GM18511 (cell line): ENCODE results near the gene APOO.

Source experiments
- ATAC-seq: cut with Tn5 transposase; IDR thresholded peaks from one replicate; pipeline ENCODE4 v1.9.1; 2021; ENCODE audit warnings: mild to moderate bottlenecking, moderate library complexity; ENCODE audit not compliant: unreplicated experiment

The APOO gene

DNA sequence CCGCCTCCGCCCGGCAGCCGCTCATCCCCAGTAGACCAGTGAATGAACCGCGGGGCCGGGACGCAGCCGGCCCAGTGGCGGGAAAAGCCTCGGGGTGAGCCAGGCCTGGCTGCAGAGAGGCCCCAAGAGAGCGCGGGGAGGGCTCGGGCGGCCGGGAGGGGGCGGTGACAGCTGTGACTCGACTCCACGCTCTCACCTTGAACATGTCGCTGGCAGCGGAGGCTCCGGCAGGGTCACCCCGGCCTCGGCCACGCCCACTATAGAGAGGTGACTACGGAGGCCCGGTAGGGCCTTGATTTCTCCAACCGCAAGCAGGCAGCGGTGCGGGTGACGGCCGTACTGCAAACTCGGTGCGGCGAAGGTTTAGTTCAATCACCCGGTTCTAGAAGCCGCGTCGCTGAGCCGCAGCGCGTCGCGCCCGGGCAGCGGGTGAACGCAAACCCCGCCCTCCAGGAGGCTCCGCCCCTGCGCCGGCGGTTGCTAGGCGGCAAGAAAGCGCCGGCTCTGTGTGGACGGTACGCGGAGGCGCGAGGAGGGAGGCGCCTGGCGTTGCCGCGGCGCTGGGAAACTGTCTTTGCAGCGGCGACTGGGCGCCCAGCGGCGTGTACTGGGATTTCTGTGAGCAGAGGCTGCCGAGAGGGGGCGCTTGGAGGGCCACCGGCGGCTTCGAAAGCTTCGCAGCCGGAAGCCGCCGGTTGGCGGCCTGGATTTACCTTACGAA, at the start of gene APOO, which contains the start of gene CXorf58:
TSS of gene APOO (minus strand) at position 441 of the 721 bp plus-strand sequence. CDS start at position 205, 236 bp downstream.
TSS of gene CXorf58 (plus strand) at position 509 of the 721 bp plus-strand sequence. CDS start 2,297 bp downstream, outside the sequence.
- peak; percentile 92 for ATAC-seq

DNA sequence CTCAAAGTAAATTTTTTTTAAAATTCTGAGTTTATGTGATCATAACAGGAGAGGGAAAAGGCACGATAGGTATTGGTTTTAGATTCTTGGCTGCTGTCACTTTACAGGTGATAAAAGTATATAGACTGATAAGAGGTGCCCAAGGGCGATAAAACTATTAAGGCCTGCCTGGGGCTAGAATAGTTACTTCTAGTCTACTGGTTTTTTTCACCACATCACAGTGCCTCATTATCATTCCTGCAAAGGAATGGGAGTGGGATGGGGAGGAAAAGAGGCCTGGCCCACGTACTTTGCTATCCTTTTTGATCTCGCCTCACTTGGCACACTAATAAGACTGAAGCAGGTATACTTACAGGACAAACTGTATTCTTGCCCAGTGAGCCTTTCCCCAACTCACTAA, 46.7 kb upstream of the APOO start:
- no peak for ATAC-seq

DNA sequence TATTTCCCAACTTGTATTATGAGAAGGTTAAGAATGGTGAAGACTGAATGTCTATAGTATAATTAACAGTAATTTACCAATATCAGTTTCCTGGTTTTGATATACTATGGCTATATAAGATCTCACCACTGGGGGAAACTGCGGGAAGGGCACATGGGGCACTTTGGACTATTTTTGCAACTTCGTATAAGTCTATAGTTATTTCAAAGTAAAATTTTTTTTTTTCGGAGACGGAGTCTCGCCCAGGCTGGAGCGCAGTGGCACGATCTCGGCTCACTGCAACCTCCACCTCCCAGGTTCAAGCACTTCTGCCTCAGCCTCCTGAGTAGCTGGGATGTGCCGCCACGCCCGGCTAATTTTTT, 46.2 kb upstream of the APOO start:
- ATAC-seq: no peak

DNA sequence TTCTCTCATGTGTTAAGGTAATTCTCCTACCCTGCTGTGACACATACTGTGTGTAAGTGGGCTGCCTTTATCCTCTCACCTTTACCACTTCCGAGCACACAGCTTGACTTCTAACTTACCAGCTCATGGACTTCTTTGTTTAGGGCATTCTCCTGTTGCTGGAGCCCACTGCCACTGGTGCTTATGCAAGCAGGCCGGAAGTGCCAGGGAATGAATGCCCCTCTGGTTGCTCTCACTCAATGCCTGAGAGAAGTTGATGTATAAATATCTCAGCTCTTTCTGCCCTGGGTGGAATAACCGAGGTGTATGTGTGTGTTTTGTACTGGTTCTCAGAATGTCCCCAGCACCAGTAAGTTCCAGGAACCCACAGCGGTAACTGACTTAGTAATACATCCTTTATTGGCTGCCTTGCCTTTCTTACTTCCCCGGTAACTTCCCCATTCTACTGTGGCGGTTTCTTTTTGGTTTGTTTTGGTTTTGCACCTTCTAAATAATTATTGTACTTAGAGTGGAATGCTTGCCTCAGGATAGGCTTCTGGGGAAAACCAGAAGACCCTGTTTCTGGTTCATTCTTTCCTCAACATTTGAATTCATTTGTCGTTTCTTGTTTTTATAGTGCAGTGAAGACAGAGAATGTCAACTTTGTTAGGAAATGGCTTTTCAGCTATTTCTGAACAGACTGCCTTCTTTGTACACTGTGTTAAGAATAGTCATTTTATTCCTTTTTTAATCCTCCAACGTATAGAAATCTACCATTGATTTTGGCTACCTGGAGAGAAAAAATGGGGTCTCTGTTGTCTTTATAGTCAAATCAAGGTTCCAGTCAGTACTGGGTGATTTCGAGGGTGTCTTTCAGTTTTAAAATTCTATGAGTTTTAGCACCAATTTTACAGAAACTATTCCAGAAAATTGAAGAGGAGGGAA, 45.5 kb upstream of the APOO start:
- ATAC-seq: peak; percentile 95

DNA sequence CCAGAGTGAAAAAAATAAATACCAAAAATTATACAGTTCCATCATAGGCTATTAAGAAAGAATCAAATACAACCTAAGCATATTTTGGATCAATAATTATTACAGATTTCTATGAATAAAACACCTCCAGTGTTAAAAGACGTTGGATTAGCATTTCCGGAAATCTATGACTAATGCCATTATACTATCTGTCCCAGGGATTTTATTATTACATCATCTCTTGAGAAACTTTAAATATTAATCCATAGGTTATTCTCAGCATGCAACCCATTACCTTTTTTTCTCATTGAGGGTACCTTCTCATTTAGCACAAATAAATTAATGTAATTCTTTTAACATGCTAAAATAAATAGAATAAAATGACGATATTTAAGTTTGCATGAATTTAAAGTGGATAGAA, 44.7 kb upstream of the APOO start:
- no peak for ATAC-seq

DNA sequence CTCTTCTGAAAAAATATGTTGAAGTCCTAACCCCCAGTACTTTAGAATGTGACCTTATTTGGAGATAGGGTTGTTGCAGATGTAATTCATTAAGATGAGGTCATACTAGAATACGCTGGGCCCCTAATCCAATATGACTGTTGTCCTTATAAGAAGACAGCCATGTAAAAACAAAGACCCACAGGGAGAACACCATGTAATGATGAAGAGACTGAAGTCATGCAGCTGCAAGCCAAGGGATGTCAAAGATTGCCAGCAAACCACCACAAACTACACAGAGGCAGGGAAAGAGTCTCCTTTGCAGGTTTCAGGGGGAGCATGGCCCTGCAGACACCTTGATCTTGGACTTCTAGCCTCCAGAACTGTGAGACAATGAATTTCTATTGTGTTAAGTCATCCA, 37.5 kb upstream of the APOO start:
- no peak for ATAC-seq

DNA sequence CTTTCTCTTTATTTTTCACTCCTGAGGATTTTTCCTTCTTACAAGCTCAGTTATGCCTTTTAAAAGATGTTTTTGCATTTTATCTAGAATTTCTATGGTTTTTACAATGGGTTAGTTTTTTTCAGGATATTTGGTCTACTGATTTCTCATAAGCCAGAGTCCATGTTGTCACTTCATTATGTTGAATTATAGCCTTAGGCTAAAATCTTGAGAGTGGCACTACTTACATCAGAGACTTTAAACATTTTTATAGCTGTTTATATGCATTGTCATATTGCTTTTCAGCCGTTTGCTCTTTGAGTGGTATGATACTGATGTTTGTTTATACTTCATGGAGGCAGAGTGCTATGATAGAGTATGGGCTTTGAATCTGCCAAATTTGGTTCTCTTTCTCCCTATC, 36.5 kb upstream of the APOO start:
- ATAC-seq: no peak

DNA sequence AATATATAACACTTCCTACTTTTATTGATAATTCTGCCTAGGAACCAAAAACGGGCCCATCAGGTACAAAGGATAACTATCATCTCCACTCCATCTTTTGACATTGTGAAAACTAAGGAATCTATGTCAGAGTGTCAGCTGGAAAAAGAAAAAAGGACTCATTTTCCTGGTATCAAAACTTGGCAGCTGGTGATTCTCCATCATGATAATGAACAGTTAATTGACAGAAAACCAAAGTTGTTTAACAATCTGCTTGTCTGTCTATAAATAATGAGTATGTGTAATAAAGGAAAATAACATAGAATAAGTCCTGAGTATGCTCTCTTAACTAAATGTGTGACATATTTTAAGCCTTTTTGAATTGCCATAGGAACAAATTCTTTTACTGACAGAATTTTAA, 31.5 kb upstream of the APOO start:
- ATAC-seq: no peak

DNA sequence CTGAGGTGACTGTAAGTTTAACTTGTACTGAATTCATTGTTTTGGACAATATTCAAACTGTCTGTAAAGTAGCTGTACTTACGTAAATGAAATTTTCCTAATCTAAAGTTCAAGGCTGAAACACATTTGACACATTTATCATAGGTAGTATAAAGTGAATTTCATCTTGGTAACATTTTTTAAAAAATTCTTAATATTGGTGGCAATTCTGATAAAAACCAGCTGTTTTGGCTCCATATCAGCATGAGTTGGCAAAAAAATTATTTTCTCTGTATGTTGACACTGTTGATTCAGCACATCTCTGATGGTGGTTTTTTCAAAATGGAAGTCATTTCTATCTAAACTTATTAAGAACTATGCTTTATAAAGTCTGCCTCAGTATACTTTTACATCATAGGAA, 31.0 kb upstream of the APOO start:
- ATAC-seq: no peak

DNA sequence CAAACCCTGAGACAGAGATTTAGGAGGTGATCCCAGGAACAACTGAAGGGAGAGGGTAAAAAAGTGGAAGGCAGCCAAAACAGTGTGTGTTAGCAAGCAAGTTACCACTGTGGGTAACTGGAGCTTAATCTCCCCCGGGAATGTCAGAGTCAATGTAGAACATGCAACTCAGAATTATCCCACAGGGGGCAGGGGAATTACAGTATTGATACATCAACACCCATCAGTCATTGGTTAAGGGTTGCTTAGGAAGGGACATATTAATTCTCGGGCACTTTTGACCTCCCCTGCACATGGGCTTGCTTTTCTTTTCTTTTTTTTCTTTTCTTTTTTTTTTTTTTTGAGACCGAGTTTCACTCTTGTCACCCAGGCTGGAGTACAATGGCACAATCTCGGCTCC, 29.4 kb upstream of the APOO start:
- ATAC-seq: no peak

DNA sequence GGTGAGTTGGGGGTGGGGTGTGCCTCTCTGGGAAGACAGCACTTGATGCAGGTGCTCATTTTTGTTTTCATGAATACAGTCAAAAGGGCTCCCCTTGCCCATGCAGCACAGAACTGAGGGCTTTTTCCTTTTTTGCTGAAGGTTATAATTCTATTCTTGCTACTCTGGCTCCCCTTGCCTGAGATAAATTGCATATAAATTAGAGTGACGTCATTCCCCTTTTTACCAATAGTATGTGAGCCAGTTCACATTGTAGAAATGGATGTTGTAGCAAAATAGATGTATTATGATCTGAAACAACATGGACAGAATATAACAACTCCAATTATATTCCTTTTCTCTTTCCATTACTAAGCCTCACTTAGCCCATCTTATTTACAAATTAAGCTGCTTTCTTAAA, 28.4 kb upstream of the APOO start:
- no peak for ATAC-seq

DNA sequence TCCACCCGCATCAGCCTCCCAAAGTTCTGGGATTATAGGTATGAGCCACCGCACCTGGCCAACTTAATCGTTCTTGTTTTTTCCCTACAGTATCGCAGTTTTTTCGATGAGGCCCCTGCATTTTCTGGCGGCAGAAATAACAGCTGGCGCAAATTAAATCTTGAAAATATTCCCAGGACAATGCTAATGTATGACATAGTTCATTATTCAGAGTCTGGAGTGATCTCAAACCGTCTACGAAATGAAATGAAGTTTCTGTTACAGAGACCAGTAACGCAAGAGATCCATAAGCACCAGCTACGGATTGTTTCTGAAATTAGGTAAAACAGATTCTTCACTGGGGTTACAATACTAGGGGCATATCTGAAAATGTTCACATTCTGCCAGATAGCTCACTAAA, 27.4 kb upstream of the APOO start:
- ATAC-seq: no peak

DNA sequence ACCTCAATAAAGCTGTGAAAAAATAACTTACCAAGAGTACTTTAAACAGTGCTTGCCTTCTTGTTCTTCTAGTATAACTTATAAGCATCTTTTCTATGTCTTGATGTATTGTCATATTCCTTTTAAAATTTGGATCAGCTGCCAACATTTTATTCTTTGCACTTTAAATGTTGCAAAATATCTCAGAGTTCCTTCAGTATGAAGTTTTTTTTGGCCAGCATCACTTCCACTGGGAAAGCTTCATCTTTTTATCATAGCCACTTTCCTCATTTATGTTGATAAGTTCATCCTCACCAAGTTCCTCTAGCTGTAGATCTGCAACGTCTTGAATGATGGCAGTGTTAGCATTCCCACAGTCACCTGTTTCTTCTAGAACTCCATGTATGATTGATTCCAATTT, 24.3 kb upstream of the APOO start:
- no peak for ATAC-seq

DNA sequence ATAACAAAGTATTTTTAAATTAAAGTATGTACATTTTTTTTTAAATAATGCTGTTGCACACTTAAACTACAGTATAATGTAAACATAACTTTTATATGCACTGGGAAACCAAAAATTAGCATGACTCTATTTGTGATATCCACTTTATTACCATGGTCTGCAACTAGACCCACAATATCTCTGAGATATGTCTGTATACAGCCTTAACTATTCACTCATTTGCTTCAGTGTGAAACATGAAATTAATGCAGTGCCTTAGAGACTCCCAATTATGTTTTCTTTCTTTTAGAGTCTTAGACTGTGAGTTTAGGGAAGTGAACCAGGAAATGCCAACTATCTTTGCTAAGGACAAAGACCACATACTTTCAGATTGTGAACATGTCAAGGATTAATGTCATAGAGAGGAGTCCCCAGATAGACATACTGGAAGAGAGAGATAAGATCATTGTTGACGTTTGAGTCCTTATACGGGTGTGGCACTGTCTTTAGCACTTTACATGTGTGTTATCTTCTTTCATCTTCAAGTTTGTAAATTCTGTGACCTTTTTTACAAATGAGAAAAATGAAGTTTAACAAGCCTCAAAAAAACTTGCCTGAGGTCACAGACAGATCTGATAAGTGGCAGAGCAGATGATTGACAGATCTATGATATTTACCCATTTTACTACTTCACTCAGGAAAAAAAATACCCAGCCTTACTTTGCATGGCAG, 23.3 kb upstream of the APOO start:
- no peak for ATAC-seq

DNA sequence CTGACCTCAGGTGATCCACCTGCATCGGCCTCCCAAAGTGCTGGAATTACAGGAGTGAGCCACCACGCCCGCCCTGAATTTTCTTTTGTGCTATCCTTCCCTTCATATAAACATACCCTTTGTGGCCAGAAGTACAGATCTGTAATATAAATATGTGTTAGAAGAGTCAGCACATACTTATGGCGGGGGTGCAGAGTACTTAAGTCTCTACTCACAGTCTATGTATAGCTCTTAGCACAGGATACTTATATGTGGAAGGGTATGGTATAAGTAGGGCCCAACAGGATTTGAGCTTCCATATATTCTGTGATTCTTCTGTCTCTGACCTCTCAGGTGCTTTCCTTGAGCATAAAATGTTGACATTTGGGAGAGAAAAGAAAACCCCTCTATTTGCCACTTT, 18.3 kb upstream of the APOO start:
- ATAC-seq: no peak

DNA sequence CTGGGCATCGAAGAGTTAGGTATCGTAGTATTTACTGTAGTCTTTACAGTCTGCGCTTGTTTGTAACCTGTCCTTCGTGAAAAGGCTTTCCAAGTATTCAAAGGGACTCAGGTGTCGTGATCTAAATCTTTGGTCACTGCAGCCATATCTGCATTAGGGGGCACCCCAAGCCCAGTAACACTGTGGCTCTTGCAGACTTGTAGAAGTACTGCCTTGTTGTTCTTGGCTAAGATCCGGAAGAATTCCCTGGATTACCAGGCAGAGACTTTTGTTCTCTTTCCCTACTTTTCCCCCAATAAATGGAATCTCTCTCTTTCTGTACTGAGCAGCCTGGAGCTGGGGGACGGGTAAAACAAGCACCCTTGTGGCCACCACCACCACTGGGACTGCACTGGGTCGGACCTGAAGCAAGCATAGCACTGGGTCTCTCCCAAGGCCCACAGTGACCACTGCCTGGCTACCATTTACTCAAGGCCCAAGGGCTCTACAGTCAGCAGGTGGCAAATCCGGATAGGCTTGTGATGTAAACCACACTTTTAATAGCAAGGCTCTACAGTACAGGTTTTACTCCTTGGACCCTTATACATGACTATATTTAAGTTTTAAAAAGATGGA, 12.1 kb upstream of the APOO start:
- no peak for ATAC-seq

DNA sequence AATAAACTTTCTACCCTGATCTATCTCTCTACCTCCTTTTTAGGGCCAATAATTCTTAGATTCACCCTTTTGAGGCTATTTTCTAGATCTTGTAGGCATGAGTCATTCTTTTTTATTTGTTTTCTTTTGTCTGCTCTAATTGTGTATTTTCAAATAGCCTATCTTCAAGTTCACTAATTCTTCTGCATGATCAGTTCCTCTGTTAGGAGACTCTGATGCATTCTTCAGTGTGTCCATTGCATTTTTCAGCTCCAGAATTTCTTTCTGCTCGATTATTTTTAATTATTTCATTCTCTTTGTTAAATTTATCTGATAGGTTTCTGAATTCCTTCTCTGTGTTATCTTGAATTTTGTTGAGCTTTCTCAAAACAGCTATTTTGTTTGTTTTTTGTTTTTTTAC, 11.4 kb upstream of the APOO start:
- ATAC-seq: no peak

DNA sequence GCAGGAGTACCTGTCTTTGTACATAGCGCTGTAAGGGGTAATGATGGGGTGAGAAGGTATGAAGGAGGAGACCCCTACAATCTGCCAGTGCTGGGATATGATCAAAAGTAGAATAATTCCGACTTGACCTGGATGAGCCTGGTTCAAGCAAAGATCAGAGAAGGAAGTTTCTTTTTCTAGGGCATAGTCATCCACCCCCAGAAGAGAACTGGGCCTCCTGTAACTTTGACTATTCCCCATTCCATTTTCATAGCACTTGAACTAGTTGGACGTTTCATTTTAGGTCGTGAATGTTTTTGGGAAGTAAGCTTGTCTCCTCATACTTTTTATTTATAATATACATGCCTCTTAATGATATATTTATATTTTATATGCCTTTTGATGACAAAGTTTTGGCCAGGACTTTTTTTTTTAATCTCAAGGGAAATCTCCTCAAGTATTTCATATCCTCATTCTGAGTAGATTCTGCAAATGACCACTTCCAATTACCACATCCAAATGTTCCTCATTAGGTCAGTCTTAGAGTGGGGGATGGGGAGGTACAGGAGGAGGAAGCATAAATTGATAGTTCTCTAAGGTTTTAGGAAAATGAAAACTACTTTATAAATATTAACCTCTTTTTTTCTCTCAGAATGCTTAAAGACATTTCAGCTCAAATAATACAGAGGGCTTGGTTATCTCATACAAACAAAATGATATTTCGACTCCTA, 3.5 kb upstream of the APOO start:
- no peak for ATAC-seq

DNA sequence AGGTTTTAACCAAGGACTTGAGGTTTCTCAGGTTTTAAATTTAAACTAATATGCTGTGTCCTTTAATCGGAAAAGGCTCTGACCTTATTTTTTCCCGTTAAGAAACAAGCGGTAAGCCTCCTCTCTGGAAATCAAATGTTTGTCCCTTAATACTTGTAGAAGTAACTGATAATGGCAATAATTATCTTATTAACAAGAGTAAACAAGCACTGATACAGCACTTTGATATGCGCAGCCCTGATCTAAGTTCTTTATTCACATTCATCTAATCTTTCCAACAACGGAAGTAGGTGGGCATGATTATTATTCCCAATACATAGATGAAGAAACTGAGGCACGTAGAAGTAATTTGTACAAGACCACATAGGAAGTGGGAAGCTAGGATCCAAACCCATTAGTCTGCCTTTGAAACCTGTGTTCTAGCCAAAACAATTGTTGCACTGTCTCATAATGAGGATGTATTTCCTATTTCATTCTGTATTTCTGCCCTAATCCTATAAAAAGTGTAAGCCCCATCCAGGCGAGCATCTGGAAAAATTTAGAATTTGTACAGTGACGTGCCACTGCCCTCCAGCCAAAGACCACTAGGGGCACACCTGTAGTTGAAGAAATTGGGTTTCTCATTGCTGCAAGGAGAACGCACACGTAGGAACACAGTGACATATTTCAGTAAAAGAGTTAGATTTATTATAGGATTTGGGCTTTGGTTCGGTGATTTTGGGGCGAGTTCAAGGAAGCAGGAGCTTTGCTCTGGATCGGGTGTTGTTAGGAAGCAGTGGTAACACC, 674 bp upstream of the APOO start:
- ATAC-seq: no peak

DNA sequence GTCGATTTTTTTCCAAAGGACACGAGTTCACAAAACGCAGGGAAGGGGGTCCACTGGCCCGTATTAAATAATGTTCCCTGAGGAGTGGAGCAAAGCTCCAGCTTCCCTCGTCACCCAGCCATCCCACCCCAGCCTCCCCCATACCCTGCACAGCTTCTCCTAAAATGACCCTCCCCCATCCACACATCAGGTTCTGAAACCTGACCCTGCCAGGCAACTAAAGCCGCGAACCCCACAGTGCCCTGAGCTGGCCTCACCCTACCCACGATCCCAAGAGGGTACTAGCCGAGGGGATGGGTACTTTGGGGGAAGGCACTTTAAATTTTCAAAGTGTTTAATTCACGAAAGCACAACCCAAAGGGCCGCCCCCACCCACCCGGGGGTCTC, 634 bp downstream of the APOO start:
- peak; percentile 18 for ATAC-seq
